HG02970 (cell line): Measurements from ENCODE around the gene ZFYVE21.
A peak's percentile ranks its signal among the peaks of the same experiment; 100 is the strongest.
"Not testable (repeated sequence)": the region's sequence is repeated elsewhere in the genome, so short reads cannot be mapped to it uniquely, and the experiment has no call there.

Experiments
- ATAC-seq: cut with Tn5 transposase; IDR thresholded peaks from one replicate; pipeline ENCODE4 v1.9.1; 2021; ENCODE audit warnings: mild to moderate bottlenecking, moderate library complexity, moderate number of reproducible peaks; ENCODE audit not compliant: unreplicated experiment, low FRiP score

The ZFYVE21 gene

GRCh38 chr14:103753774-103754173 is 38.2 kb downstream of the ZFYVE21 start:
- ATAC-seq, result no peak

GRCh38 chr14:103755060-103755459 is 39.5 kb downstream of the ZFYVE21 start:
- ATAC-seq, result no peak

- ATAC-seq, result no peak
Observed at GRCh38 chr14:103758059-103758776, 42.6 kb downstream of the ZFYVE21 start.

GRCh38 chr14:103762036-103762435 is 46.4 kb downstream of the ZFYVE21 start:
- ATAC-seq, result no peak

GRCh38 chr14:103762541-103762940 is 46.9 kb downstream of the ZFYVE21 start:
- no peak for ATAC-seq

GRCh38 chr14:103763730-103764488 is 48.3 kb downstream of the ZFYVE21 start:
- ATAC-seq, result peak; percentile 75

GRCh38 chr14:103765526-103765925 is 49.9 kb downstream of the ZFYVE21 start:
- no peak for ATAC-seq

- ATAC-seq, result no peak
Observed at GRCh38 chr14:103767336-103767894, 51.8 kb downstream of the ZFYVE21 start.

- ATAC-seq, result no peak
Observed at GRCh38 chr14:103770500-103770899, 54.9 kb downstream of the ZFYVE21 start.

- no peak for ATAC-seq
Observed at GRCh38 chr14:103770902-103771301, 55.3 kb downstream of the ZFYVE21 start.

GRCh38 chr14:103772078-103772712 is 56.6 kb downstream of the ZFYVE21 start:
- ATAC-seq, result no peak

- no peak for ATAC-seq
Observed at GRCh38 chr14:103773521-103773920, 57.9 kb downstream of the ZFYVE21 start.

GRCh38 chr14:103775506-103775905 is 59.9 kb downstream of the ZFYVE21 start:
- ATAC-seq, result no peak

- ATAC-seq, result not testable (repeated sequence)
Observed at GRCh38 chr14:103776319-103776718, 60.7 kb downstream of the ZFYVE21 start.

GRCh38 chr14:103782376-103782775 is 66.8 kb downstream of the ZFYVE21 start:
- ATAC-seq, result no peak
